HG02840 (cell line): ENCODE measurements around the gene TMEM181.
"Not testable (repeated sequence)": the region's sequence is repeated elsewhere in the genome, so short reads cannot be mapped to it uniquely, and the experiment has no call there.

ENCODE experiments used
- ATAC-seq: cut with Tn5 transposase; IDR thresholded peaks from one replicate; pipeline ENCODE4 v1.9.1; 2021; ENCODE audit warnings: mild to moderate bottlenecking, moderate library complexity, moderate number of reproducible peaks; ENCODE audit not compliant: unreplicated experiment, low FRiP score

Gene TMEM181

GRCh38 chr6:158677094-158677493, 117.2 kb downstream of the TMEM181 start:
- not testable (repeated sequence) for ATAC-seq

DNA sequence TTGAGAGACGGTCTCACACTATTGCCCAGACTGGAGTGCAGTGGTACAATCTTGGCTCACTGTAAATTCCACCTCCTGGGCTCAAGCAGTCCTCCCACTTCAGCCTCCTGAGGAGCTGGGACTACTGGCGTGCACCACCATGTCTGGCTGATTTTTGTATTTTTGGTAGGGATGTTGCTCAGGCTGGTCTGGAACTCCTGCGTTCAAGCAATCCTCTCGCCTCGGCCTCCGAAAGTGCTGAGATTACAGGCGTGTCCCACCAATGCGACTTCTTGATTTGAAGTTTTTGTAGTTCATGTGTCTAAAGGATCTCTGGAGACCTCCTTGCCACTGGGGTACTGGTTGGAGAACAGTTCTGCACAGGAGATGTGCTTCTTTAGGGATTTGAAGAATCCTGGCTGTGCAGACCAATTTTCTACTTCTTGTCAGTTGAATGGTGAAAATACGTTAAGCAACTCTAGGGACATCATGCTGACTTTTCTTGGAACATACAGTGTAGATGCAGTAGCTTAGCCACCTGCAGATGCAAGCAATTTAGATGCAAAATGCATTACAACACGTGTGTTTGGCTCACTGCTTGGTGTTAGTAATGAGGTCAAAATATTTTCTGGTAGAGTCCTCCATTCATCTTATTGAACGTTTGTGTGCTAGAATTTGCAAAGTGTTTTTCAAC, 118.2 kb downstream of the TMEM181 start:
- no peak for ATAC-seq

- ATAC-seq, result no peak
Measured at GRCh38 chr6:158680015-158680414, 120.1 kb downstream of the TMEM181 start.

- ATAC-seq, result no peak
Measured at GRCh38 chr6:158680481-158680880, 120.6 kb downstream of the TMEM181 start.

DNA sequence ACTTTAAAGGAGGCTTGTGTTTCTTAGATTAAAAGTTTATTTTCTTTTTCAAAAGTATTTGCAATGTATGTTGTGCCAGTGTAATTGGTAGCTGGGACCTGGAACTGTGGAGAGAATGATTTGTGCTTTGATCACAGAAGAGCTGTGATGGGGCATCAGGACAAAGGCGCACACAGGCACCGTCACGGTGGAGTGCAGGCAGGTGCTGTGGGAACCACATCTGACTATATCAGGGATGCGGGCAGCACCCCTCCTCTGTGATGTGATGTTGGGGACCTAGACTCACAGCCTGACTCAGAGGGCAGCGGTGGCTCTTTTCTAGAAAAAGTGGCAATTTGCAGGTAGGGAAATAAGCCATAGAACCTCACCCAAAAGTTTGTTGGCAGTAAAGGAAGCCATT, 124.4 kb downstream of the TMEM181 start:
- ATAC-seq, result no peak

- ATAC-seq, result no peak
Measured at GRCh38 chr6:158684745-158685324, 124.9 kb downstream of the TMEM181 start.
